Dedifferentiated amniotic fluid mesenchymal stem cell (primary cell): ENCODE results near the gene KLHL24.
"Not testable (repeated sequence)": the region's sequence is repeated elsewhere in the genome, so short reads cannot be mapped to it uniquely, and the experiment has no call there.

Experiments
- DNase-seq: peaks from one replicate; pipeline ENCODE4 v3.0.0-alpha.2; 2016; ENCODE audit errors: extremely low spot score

Gene KLHL24

DNA sequence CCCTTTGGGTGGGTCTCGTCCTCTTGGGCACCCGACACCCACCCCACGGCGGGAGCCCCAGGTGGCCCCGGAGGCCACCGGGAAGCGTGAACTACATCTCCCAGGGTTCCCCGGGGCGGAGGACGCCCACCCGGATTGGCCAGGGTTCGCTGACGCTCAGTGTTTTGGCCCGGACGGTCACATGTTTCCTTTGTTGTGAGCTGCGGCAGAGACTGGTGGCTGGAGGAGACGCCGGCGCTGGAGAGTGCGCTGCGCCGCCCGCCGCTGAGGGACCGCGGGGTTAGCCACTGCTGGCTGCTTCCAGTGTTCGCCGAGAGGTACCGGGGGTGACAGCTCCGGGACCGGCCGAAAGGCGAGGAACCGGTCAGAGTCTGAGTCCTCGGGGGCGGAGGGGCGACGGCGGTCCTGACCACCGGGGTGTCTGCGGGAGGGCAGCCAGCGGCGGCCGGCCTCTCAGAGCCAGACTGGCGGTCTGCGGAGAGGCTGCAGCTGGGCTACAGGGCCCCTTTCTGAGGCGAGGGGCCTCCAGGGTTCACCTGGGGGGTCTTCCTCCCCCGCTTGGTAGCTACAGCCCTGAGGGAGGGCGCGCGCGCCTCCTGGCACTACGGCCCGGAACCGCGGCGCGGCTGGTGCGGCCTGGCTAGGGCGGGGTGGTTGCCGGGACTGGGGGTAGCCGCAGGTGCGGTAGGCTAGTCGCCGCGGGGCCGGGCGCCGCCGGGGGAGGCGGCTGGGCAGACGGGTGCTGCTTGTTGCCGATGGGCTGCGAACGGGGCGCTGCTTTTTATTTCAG, at the start of gene KLHL24:
Gene KLHL24, plus strand, starts transcription at position 193 of the 790 bp plus-strand sequence. CDS start 14,734 bp downstream, outside the sequence.
- DNase-seq = peak; percentile 95

DNA sequence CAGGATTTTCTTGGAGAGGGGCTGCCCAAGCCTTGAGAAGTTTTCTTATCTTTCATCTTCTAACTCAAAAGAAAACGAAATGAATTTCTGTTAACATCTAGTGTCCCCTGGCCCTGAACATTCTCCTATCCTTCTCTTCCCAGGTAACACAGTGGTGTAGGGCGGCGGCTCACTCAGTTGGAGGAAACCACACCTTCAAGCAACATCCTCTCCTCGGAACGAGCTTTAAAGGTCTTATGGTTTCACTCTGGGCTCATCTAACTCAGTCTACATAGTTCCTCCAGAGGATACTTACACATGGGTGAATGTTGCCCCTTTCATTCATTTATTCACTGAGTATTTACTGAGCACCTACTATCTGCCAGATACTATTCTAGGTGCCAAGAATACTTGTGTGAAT, 48.9 kb upstream of the KLHL24 start:
- no peak for DNase-seq

GRCh38 chr3:183587336-183587735, 48.1 kb upstream of the KLHL24 start:
- no peak for DNase-seq

GRCh38 chr3:183590442-183590841, 45.0 kb upstream of the KLHL24 start:
- DNase-seq = no peak

- DNase-seq = no peak
These were observed 43.4 kb upstream of the KLHL24 start for GRCh38 chr3:183591881-183592521.

DNA sequence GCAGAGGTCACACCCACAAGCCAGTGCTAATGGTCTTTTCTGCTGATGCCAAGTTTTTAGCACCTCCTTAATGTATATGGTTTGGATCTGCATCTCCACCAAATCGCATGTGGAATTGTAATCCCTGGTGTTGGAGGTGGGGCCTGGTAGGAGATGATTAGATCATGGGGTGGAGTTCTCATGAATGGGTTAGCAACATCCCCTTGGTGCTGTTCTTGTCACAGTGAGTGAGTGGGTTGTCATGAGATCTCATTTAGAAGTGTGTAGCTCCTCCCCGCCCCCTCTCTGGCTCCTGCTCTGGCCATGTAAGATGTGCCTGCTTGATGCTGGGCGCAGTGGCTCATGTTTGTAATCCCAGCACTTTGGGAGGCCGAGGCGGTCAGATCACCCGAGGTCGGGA, 42.6 kb upstream of the KLHL24 start:
- no peak for DNase-seq

DNA sequence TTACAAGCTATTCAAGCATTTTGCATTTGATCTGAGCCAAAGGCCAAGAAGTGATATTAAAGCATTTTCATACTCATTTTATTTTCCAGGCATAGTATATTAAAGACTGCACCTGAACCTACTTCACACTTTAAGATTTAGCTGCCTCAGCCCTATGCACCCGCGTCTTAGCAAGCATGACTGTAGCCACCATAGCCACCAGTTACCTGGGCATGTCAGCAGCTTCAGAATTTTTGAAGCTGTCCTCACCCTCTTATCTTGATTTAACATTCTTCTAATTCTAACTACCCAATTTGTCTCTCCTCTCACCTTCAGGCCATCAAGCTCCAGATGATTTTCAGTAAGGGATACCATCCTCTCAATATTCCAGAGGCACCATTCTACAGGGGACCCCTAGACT, 40.8 kb upstream of the KLHL24 start:
- no peak for DNase-seq

- DNase-seq = no peak
These were observed 37.5 kb upstream of the KLHL24 start for GRCh38 chr3:183597959-183598358.

- not testable (repeated sequence) for DNase-seq
These were observed 24.1 kb upstream of the KLHL24 start for GRCh38 chr3:183611326-183611725.

DNA sequence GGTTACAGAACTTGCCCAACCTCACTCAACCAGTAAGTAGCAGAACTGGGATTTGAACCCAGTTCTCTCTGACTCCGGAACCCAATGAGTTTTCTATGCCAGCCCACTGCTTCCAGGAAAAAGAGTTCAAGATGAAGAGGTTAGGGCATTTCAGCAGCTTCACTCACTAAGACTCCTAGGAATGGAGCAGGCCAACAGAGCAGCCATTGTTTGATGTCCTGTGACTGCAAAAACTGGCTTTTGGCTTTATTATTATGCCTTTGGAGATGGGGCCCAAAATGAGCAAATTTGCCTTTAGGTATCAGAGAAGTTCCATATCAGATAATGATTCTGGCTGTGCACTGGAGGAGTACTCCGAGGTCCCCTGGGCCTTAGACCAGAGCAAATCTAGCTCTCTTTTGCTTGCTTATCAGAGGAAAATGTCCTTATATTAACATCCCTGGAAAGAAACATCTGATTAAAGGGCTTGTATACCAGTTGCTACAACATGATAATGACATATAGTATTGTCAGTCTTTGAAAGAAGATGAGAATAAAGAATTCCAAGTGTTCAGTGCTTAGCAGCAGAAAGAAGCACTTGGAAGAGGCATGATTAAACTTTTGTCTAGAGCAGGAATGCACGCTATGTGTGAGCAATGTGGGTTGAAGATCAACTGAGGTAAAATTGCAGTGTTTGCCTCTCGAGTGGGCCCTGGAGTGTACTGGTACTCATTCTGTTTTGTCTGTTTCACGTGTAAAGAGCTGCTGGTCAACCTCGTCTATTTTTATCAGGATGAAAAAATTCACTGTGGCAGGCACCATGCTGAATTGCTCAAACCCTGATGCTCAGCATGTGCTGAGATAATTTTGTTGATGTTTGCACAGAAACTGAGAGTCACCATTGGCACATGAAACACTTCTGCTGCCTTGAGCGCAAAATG, 21.8 kb upstream of the KLHL24 start:
- DNase-seq = no peak

DNA sequence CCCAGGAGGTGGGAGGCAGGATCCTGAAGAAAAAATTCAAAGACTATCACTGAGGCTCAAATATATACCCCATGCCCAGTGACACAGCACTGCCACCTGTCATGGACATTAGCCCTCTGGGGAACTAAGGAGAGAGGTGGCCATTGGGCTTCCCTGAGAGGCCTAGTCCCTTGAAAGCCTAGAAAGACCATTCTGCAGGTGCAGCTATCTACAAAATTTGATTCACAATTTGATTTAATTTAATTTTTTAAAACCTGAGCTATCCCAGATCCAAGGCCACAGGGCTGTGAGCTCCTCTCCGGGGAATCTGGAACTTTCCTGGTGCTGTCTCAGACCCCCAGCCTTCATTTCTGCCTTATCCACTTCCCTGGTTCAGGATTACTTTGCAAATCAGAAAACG, 16.9 kb upstream of the KLHL24 start:
- no peak for DNase-seq

- DNase-seq = no peak
These were observed 16.4 kb upstream of the KLHL24 start for GRCh38 chr3:183619010-183619409.

GRCh38 chr3:183619624-183620251, 15.7 kb upstream of the KLHL24 start:
- no peak for DNase-seq

DNA sequence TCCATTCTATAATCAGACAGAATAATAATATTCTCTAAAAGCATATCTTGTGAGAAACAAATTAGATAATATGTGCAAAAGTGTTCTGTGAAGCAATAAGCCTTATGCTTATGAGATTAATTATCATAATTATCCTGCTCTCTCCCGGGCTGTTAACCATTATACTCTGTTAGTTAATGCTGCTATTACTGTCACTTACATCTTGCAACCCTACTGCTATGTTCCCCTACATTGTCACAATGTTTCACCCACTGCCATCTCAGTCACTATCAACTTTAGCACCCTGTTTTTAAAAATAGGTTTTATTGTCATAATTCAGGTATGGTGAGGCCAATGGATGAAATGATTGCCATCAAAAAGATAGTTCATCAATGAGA, 15.2 kb upstream of the KLHL24 start:
- DNase-seq = no peak

- DNase-seq = not testable (repeated sequence)
These were observed 12.9 kb upstream of the KLHL24 start for GRCh38 chr3:183622473-183622872.

GRCh38 chr3:183626877-183627594, 8.4 kb upstream of the KLHL24 start:
- no peak for DNase-seq

DNA sequence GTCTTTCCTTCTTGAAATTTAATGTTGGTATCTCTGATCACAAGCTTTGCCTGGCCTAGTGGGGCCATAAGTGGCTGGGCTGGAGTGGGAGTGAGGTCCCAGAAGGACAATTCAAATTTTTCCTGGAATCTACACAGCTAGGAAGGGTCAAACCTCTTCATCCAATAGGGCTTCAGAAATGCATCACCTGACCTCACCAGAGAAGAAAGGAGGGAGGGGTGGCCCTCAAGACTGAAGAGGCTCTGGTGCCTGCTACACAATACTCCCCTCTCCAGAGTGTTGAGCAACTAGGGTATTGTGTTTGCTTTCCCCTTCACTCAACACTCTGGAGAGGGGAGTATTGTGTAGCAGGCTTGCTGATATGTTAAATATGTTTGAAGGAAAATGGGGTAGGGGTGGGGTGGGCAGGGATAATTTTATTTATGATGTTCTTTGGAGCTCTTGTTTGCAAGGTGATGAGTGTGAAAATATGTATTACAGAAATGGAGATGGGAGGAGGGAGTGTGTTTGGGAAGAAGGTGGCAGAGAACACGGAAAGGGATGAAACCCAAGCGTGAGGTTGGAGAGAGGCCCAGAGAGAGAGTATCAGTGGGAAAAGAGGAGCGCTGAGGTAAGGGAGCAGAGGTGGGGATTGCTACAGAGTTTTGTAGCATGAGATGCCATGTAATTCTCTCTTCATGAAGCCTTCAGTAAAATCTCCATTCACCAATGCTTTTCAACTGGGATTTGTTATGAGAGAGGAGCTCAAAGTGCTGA, 5.7 kb upstream of the KLHL24 start:
- DNase-seq = no peak

GRCh38 chr3:183631715-183632114, 3.7 kb upstream of the KLHL24 start:
- DNase-seq = no peak

GRCh38 chr3:183632725-183633124, 2.7 kb upstream of the KLHL24 start:
- DNase-seq = not testable (repeated sequence)

DNA sequence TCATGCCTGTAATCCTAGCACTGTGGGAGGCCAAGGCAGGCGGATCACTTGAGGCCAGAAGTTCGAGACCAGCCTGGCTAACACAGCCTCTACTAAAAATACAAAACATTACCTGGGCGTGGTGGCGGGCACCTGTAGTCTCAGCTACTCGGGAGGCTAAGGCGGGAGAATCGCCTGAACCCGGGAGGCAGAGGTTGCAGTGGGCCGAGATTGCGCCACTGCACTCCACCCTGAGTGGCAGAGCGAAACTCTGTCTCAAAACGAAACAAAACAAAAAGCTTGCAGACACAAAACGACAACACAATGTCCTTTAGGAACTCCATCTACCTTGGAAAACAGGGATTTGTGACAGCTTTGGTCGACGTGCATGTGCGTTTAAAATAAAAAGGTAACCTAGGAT, 716 bp upstream of the KLHL24 start:
- DNase-seq = no peak

GRCh38 chr3:183635107-183635430, 354 bp upstream of the KLHL24 start:
- DNase-seq = no peak
